Measurements from ENCODE around the gene CTF1. TPM values are rescaled to one million over a fixed set of nuclear protein-coding genes. Genes with fewer than 3 reads are reported as not detected.

CTF1 gene
- total RNA-seq, 1 donor from 2014 or later: 0.62 TPM

DNA sequence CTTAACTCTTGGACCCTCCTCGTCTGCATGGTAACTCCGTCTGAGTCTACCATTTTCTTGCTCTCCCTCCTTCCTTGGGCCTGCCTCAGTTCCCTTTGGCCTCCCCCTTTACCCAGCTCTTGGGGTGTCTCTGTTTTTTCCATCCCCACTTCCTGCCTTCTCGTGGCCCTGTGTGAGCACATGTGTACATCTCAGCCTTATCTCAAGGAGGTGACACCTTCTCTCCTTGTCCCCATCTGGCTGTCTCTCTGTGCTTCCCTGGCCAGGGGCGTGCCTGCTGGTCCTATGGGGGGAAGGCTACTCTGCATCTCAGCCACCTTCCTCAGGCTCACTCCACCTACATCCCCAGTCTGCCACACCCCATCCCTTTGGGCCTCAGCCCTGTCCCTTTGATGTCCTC lies 6.6 kb downstream of the CTF1 start:
- Mint-ChIP-seq H3K27me3 (no peaks in the 10 kb centered on the region), H3K4me3 (peak overlapping the region; percentile 95), H3K9me3 (no peaks in the 10 kb centered on the region), H3K27ac (peak overlapping the region; percentile 95), H3K36me3 (ENCODE audit: low read depth) (no peaks in the 10 kb centered on the region), H3K4me1 (peaks cover 26% of the 10 kb centered on the region)
- ChIA-PET POLR2A (interaction anchor here (0.6 to 5.5 kb wide), 10 partner anchors 16 to 210 kb away, joined by 3 to 77 read pairs (median 6); no protein-coding TSS in a partner anchor), CTCF (interaction anchor here (1.3 to 5.6 kb wide), 8 partner anchors 9 to 62 kb away, joined by 3 to 96 read pairs (median 8); no protein-coding TSS in a partner anchor)
- intact Hi-C loops (cut with micrococcal nuclease): no loop called here
- TF ChIP-seq, protein P1, sequence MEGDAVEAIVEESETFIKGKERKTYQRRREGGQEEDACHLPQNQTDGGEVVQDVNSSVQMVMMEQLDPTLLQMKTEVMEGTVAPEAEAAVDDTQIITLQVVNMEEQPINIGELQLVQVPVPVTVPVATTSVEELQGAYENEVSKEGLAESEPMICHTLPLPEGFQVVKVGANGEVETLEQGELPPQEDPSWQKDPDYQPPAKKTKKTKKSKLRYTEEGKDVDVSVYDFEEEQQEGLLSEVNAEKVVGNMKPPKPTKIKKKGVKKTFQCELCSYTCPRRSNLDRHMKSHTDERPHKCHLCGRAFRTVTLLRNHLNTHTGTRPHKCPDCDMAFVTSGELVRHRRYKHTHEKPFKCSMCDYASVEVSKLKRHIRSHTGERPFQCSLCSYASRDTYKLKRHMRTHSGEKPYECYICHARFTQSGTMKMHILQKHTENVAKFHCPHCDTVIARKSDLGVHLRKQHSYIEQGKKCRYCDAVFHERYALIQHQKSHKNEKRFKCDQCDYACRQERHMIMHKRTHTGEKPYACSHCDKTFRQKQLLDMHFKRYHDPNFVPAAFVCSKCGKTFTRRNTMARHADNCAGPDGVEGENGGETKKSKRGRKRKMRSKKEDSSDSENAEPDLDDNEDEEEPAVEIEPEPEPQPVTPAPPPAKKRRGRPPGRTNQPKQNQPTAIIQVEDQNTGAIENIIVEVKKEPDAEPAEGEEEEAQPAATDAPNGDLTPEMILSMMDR (IDR thresholded peaks at IDR 0.05): no peak
- DNase-seq (no peak), ATAC-seq (ENCODE audit: low read depth) (no peak)

DNA sequence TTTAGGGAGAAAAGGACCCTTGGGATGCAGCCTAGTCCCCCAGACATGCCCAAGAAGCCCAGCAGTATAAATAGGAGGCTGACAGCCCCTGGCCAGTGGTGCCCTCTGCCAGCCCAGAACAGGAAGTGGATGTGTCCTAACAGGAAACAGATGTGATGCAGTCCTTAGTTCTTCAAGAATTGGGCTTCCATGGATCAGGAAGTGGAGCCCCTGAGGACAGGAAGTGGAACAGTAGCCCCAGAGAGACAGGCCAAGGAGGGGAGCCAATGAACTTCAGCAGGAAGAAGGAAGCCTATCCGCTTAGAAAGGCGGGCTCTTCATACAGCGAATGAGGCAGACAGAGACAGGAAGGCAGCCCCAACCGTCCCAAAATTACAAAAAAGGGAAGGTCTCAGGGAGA lies 7.2 kb downstream of the CTF1 start:
- TF ChIP-seq, protein P1 (IDR thresholded peaks at IDR 0.05): no peak
- H3K4me3 Mint-ChIP-seq: peak overlapping the region; percentile 1
- no peak for DNase-seq
- H3K4me1 Mint-ChIP-seq: peaks cover 26% of the 10 kb centered on the region
- POLR2A ChIA-PET: interaction anchor here (0.6 to 5.5 kb wide), 4 partner anchors 27 to 77 kb away, joined by 3 to 77 read pairs (median 4); no protein-coding TSS in a partner anchor
- no peaks in the 10 kb centered on the region for H3K36me3 Mint-ChIP-seq (ENCODE audit: low read depth)
- no peaks in the 10 kb centered on the region for H3K27me3 Mint-ChIP-seq
- peak overlapping the region; percentile 67 for H3K27ac Mint-ChIP-seq
- CTCF ChIA-PET: interaction anchor here (2.4 to 5.6 kb wide), 2 partner anchors 11 to 57 kb away, joined by 11 to 96 read pairs; no protein-coding TSS in a partner anchor
- intact Hi-C loops (cut with micrococcal nuclease): no loop called here
- no peaks in the 10 kb centered on the region for H3K9me3 Mint-ChIP-seq
- no peak for ATAC-seq (ENCODE audit: low read depth)

DNA sequence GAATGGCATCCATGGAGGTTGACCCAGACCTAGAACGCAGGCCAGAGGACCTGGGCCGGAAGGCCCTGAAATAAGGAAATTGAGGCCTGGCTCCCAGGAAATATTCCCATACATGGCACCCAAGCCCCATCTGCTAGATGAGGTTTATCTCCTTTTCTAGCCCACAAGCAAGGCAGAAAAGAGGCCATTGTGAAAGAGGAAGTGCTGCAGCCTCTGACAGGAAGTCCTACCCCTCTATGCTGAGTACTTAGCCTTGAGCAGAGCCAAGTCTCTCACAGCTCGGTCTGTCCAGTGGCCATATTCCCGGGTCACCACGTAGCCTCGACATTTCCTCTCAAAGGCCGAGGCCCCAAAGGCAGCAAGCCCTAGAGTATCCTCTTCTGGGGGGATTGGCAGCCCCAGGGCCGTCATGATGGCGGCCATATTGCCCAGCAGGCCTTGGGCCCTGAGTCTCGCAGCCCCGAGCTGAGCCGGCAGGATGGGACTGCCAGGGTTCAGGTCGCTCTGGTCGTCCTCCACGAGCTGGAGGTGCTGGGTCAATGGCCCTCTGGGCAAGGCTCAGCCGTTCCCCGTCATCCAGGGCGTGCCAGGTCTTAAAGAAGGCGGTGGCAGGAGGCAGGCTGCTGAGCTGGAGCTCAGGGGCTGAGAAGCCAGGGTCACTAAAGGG lies 7.8 kb downstream of the CTF1 start:
- H3K27me3 Mint-ChIP-seq: no peaks in the 10 kb centered on the region
- TF ChIP-seq, protein P1 (IDR thresholded peaks at IDR 0.05): no peak
- ATAC-seq (ENCODE audit: low read depth) (no peak), DNase-seq (no peak)
- H3K4me1 Mint-ChIP-seq: peaks cover 26% of the 10 kb centered on the region
- intact Hi-C loops (cut with micrococcal nuclease): no loop called here
- ChIA-PET POLR2A (interaction anchor here (0.5 to 5.5 kb wide), 5 partner anchors 20 to 1228 kb away, joined by 3 to 77 read pairs (median 3); no protein-coding TSS in a partner anchor), CTCF (interaction anchor here (5.6 kb wide), 1 partner anchor 58 kb away, joined by 96 read pairs; no protein-coding TSS in a partner anchor)
- no peak overlapping the region for H3K4me3 Mint-ChIP-seq
- no peak overlapping the region for H3K27ac Mint-ChIP-seq
- no peaks in the 10 kb centered on the region for H3K36me3 Mint-ChIP-seq (ENCODE audit: low read depth)
- no peaks in the 10 kb centered on the region for H3K9me3 Mint-ChIP-seq

DNA sequence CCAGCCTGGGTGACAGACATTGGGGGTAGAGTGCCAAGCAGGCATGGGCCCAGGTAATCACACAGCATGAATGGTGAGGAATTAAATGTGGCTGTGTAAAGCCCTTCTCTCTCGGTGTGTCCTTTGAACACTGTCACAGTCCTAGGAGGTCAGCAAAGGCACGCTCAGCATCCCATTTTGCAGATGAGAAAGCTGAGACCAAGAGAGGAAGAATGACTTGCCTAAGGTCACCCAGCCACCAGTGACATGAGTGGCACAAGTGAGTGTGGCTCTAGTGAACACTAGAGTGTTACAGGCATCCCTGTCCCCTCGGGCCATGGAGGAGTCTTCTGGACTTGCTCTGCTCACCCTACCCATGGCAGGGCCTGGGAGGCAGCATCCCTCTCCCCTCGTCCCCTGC lies 10.7 kb downstream of the CTF1 start:
- intact Hi-C loops (cut with micrococcal nuclease): no loop called here
- Mint-ChIP-seq H3K9me3 (no peaks in the 10 kb centered on the region), H3K36me3 (ENCODE audit: low read depth) (no peaks in the 10 kb centered on the region), H3K4me1 (peaks cover 19% of the 10 kb centered on the region), H3K27ac (no peak overlapping the region), H3K4me3 (no peak overlapping the region), H3K27me3 (no peaks in the 10 kb centered on the region)
- POLR2A ChIA-PET: interaction anchor here (0.5 kb wide), 1 partner anchor 9 kb away, joined by 9 read pairs; no protein-coding TSS in a partner anchor
- CTCF ChIA-PET: interaction anchor here (1.1 kb wide), 1 partner anchor 62 kb away, joined by 3 read pairs; no protein-coding TSS in a partner anchor
- ATAC-seq (ENCODE audit: low read depth) (no peak), DNase-seq (no peak)
- TF ChIP-seq, protein P1 (IDR thresholded peaks at IDR 0.05): no peak

DNA sequence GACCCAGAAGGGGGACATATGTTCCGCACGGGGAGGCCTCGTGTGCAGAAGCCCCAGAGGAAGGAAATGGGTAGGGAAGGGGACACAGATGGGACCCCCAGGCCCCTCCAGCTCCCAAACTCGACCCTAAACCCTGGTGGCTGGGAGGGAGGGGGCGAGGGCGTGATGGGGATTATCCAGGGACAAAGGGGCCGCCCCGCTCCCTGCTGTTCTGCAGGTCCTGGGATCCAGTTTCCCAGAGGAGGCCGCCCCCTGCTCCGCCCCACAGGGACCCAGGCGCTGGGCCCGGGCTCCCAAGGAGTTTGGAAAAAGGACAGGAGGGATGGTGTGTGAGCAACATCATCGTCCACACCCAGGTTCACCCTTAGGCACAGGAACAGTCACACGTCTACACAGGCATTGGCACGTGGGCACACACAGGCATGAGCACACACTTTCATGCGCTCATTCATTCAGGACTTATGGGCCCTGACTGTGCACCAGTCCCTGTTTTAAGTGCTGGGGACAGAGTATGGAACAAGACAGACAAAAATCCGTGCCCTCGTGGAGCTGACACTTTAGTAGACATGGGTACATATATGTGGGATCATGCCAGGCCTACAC lies 14.1 kb downstream of the CTF1 start:
- no peaks in the 10 kb centered on the region for H3K27me3 Mint-ChIP-seq
- no peak for DNase-seq
- no peaks in the 10 kb centered on the region for H3K9me3 Mint-ChIP-seq
- ATAC-seq (ENCODE audit: low read depth): no peak
- CTCF ChIA-PET: no interaction called here
- POLR2A ChIA-PET: interaction anchor here (1.0 kb wide), 1 partner anchor 13 kb away, joined by 3 read pairs; no protein-coding TSS in a partner anchor
- intact Hi-C loops (cut with micrococcal nuclease): no loop called here
- no peaks in the 10 kb centered on the region for H3K36me3 Mint-ChIP-seq (ENCODE audit: low read depth)
- no peak overlapping the region for H3K4me3 Mint-ChIP-seq
- TF ChIP-seq, protein P1 (IDR thresholded peaks at IDR 0.05): no peak
- H3K27ac Mint-ChIP-seq: no peak overlapping the region
- peaks cover 3% of the 10 kb centered on the region for H3K4me1 Mint-ChIP-seq

Data from activated B cell treated with CpG ODN at 0.5 μM for 24 hours (primary cell).